Activated T-helper 1 cell treated with Interleukin-2 at 50 U/mL for 16 hours (primary cell): ENCODE data around the gene STT3B.

Source experiments
- DNase-seq: peaks from one replicate; pipeline ENCODE4 v3.0.0-alpha.2; 2020; ENCODE audit warnings: low read depth

Gene STT3B

DNA sequence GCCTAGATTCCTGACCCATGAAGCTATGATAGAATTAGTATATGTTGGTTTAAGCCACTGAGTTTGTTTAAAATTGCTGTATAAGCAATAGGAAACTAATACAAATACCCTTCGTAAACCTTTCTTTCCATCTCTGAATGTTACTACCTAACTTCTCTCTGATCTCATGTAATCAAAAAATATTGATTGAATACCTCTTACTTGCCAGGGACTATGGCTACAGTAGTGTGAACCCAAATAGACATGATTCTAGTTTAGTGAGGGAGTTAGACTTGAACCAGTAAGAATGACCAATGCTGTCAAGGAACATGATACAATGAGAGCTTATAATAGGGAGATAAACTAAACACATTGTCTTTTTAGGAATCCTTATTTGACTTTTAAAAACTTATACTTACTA is 19.4 kb downstream of the STT3B start:
- no peak for DNase-seq

GRCh38 chr3:31553258-31553657 is 20.5 kb downstream of the STT3B start:
- no peak for DNase-seq

- DNase-seq: no peak
Measured at GRCh38 chr3:31555204-31555603, 22.5 kb downstream of the STT3B start.

DNA sequence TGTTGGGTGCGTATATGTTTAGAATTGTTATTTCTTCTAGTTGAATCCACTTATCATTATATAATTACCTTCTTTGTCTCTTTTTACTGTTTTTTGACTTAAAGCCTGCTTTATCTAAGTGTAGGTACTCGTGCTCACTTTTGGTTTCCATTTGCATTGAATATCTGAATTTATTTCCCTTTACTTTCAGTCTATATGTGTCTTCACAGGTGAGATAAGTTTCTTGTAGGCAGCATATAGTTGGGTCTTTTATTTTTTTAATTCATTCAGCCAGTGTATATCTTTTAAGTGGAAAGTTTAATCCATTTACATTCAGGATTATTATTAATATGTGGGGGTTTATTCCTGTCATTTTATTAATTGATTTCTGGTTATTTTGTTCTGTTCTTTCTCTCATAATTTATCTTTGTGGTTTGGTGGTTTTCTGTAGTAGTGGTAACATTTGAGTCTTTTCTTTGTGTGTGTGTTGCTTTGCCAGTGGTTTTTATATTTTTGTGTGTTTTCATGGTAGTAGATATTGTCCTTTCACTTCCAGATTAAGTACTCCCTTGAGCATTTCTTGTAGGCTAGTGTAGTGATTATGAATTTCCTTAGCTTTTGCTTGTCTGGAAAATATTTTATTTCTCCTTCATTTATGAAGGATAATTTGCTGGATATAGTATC is 27.3 kb downstream of the STT3B start:
- DNase-seq: no peak

DNA sequence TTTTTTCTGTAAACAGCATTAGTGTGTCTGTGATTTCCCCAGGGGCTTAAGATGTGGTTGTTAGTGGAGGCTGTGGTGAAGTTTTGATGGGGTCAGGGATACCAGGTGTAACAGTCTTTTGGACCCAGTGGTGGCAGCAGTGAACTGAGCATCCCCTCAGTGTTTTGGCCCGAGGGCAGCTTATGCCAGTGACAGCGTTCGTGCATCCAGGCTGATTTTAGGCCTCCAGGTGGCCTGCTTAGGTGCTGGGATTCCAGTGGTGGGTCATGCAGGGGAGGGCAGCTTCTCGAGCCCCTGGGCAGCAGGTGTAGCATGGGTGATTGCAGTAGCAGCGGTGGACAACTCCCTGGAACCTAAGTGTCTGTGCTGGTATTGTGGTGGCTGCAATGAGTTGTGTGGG is 29.2 kb downstream of the STT3B start:
- DNase-seq: no peak

DNA sequence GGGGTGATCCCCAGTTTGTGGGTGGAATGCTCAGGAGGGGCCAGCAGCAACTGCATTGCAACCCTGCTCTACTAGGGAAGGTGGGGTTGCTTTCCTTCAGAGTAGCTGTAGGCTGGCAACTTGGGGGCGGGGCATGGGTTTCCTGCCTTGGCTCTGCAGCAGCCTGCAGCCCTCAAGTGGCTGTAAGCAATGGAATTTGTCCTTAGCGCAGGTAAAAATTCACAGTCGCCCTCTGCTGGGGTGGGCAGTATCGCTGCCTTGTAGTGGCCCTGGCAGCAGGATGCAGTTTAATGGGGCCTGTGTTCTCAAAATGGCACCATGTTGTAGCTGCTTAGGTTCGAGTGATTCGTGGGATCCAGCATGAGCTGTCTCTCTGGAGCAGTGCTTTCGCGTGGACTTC is 29.8 kb downstream of the STT3B start:
- DNase-seq: no peak

- DNase-seq: no peak
Measured at GRCh38 chr3:31565288-31565687, 32.6 kb downstream of the STT3B start.

- no peak for DNase-seq
Measured at GRCh38 chr3:31567036-31567435, 34.3 kb downstream of the STT3B start.

- no peak for DNase-seq
Measured at GRCh38 chr3:31568649-31569048, 35.9 kb downstream of the STT3B start.

- no peak for DNase-seq
Measured at GRCh38 chr3:31571325-31571724, 38.6 kb downstream of the STT3B start.

GRCh38 chr3:31572236-31573004 is 39.7 kb downstream of the STT3B start:
- no peak for DNase-seq

GRCh38 chr3:31573036-31573779 is 40.5 kb downstream of the STT3B start:
- DNase-seq: no peak

DNA sequence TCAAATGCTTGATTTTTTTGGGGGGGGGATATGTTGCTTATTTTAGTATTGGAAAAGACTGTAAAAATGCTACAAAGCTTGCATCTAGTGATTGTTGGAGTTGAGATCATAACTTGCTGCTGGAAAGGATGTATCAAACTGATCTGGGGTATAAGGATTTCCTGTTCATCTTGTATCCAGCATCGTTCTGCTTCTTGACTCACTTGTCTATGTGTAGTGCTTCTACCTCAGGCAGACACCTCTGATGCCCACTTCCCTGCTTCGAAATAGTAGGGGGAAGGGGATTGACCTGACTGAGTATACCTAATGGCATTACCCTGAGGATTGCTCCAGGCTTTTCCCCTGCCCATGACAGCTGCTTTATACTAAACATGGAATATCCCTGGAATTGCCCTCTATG is 42.7 kb downstream of the STT3B start:
- no peak for DNase-seq

DNA sequence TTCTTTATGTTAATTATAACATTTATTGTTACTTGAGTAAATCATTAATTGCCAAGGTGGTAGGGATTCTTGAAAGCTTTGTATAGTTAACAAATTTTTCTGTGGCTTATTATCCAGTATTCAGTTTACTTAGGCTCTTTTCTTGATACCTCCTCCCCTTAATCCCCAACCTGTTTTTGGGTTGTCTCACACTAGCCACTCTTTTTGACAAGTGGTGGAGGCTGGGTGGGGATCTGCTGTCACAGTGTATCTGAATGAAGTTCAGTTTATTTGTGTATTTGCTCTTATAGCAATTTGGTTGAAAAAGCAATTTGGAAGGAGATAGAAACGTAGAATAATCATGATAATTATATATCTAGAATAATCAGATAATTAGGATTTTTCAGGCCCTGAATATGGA is 43.8 kb downstream of the STT3B start:
- DNase-seq: no peak

DNA sequence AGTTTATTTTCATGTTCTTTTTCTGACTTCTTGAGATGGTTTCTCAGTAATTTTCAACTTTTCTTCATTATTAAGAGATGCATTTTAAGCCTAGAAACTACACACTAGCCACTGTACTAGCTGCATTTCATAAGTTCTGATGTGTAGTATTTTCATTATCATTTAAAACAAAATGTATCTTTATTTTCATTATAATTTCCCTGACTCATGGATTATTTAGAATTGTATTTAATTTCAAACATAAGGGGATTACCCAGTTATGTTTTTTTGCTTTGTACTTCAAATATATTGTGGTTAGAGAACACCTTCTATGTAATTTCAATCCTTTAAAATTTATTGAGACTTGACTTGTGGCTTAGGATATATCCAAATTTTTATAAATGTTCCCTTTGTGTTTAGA is 44.5 kb downstream of the STT3B start:
- DNase-seq: no peak

DNA sequence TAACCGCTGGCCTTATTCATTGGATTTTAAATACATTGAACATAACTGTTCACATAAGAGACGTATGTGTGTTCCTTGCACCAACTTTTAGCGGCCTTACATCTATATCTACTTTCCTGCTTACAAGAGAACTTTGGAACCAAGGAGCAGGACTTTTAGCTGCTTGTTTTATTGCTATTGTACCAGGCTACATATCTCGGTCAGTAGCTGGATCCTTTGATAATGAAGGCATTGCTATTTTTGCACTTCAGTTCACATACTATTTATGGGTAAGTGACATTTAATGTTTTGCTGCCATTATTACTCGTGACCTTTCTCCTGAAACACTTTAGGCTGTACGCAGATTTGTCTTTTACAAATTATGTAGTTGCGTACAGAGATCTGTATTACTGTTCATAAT is 47.1 kb downstream of the STT3B start:
- DNase-seq: no peak

DNA sequence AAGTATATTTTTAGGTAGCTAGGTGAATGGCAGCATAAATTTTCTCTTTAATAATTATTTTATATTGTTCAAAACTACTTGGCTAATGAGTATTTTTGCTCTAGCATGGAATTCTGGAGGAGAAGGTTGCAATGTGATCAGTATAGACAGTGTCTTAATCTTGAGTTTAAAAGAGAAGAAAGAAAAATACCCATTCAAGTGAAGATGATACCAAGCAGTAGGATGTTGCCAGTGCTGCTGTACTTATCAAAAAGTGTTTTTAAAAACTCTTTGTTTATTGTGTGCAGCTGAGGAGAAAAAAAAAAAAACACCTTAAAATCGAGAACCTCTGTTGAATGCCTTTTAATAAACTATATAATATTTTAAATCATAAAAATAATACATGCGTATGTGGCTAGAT is 47.9 kb downstream of the STT3B start:
- no peak for DNase-seq

DNA sequence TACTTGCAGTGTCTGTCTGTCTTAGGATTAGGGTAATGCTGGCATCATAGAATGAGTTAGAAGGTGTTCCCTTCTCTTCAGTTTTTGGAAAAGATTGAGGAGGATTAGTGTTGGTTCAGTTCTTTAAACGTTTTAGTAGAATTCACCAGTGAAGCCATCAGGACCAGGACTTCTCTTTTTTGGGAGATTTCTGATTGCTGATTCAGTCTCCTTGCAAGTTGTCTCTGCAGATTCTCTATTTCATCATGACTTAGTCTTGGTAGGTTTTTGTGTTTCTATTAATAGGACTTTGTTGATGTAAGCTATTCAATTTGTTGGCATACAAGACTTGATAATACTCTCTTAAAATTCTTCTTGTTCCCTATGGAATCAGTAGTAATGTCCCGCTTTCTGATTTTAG is 48.9 kb downstream of the STT3B start:
- DNase-seq: no peak

- DNase-seq: no peak
Measured at GRCh38 chr3:31589228-31589627, 56.5 kb downstream of the STT3B start.

DNA sequence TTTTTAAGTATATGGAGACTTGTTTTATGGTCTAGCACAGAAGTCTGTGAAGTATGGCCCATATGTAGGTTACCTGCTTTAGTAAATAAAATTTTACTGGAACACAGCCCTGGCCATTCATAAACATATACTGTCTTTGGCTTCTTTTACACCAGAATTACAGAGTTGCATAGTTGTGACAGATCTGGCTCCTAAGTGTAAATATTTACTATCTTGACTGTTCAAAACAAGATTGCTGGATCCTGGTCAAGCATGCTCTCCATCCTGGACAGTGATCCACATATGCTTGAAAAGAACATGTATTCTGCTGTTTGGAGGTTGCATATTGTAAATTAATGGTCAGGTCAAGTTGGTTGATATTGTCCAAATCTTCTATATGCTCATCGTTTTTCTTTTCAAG is 57.9 kb downstream of the STT3B start:
- DNase-seq: no peak

DNA sequence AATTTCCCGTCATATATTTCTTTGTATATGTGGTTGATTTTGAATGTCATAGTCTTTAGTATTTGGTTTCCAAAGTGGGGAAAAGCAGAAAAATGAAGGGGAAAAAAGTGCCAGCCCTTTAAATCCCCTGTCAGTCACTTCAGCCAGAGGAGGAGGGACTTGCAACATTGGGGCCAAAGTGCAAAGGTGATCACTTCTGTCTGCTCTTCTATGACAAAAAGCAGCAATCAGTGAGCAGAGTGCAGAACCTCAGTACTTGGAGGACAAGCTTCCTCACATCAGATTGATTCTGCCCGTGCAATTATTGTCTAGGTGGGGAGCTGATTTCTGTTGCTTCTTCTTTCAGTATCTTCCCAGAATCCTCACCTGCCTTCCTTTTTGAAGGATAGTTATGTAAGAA is 60.0 kb downstream of the STT3B start:
- DNase-seq: no peak

GRCh38 chr3:31596176-31596575 is 63.5 kb downstream of the STT3B start:
- DNase-seq: no peak

- DNase-seq: no peak
Measured at GRCh38 chr3:31600431-31600830, 67.7 kb downstream of the STT3B start.
